ENCODE data around the gene PRKACG. TPM values are rescaled to one million over a fixed set of nuclear protein-coding genes. Genes with fewer than 3 reads are reported as not detected.

The PRKACG gene
- polyA plus RNA-seq, 1 donor = not detected

GRCh38 chr9:68980341-68980914 lies 33.5 kb downstream of the PRKACG start:
- no peak for DNase-seq

GRCh38 chr9:68979538-68980314 lies 34.2 kb downstream of the PRKACG start:
- no peak for DNase-seq

- no peak for DNase-seq
These were observed 35.4 kb downstream of the PRKACG start for GRCh38 chr9:68978501-68978900.

- DNase-seq = no peak
These were observed 35.8 kb downstream of the PRKACG start for GRCh38 chr9:68978066-68978465.

- no peak for DNase-seq
These were observed 38.4 kb downstream of the PRKACG start for GRCh38 chr9:68975365-68976043.

GRCh38 chr9:68974901-68975300 lies 39.0 kb downstream of the PRKACG start:
- no peak for DNase-seq

- DNase-seq = no peak
These were observed 39.5 kb downstream of the PRKACG start for GRCh38 chr9:68974431-68974830.

- no peak for DNase-seq
These were observed 40.3 kb downstream of the PRKACG start for GRCh38 chr9:68973619-68974018.

GRCh38 chr9:68970151-68970550 lies 43.8 kb downstream of the PRKACG start:
- DNase-seq = no peak

GRCh38 chr9:68969538-68969937 lies 44.4 kb downstream of the PRKACG start:
- no peak for DNase-seq

GRCh38 chr9:68967800-68968199 lies 46.1 kb downstream of the PRKACG start:
- DNase-seq = no peak

- DNase-seq = no peak
These were observed 47.4 kb downstream of the PRKACG start for GRCh38 chr9:68966496-68966944.

GRCh38 chr9:68964765-68965164 lies 49.1 kb downstream of the PRKACG start:
- no peak for DNase-seq

- no peak for DNase-seq
These were observed 49.8 kb downstream of the PRKACG start for GRCh38 chr9:68964102-68964541.

- no peak for DNase-seq
These were observed 50.5 kb downstream of the PRKACG start for GRCh38 chr9:68963416-68963815.

Other genes starting within 250 kb of the PRKACG start
- gene FXN, start 21.6 kb upstream of the PRKACG start, polyA plus RNA-seq (ENCODE audit: insufficient read length) = 12.9 TPM
- gene TJP2, start 160.2 kb upstream of the PRKACG start, polyA plus RNA-seq (ENCODE audit: insufficient read length) = 13.5 TPM

Measured in hindlimb muscle (tissue), 1 donor.